KOPT-K1 (cell line): ENCODE measurements around the gene SPAG17.
"Not testable (repeated sequence)": the region's sequence is repeated elsewhere in the genome, so short reads cannot be mapped to it uniquely, and the experiment has no call there.

Experiments
- H3K27ac ChIP-seq: fragments of 200-600 bp; sonication (generic); 2 replicates; pipeline ENCODE4 v1.5.1; 2016; ENCODE audit warnings: antibody characterized with exemption, mild to moderate bottlenecking, low read depth, low read length; ENCODE audit not compliant: poor library complexity, severe bottlenecking
- H3K36me3 ChIP-seq: fragments of 200-600 bp; sonication (generic); 2 replicates; pipeline ENCODE4 v1.5.1; 2017; ENCODE audit warnings: antibody characterized with exemption, mild to moderate bottlenecking, low read length, moderate library complexity; ENCODE audit not compliant: insufficient read depth
- H3K9me3 ChIP-seq: fragments of 200-600 bp; sonication (generic); 2 replicates; pipeline ENCODE4 v1.5.1; 2017; ENCODE audit warnings: antibody characterized with exemption, low read length, mild to moderate bottlenecking; ENCODE audit not compliant: insufficient read depth, poor library complexity, severe bottlenecking

SPAG17 gene

DNA sequence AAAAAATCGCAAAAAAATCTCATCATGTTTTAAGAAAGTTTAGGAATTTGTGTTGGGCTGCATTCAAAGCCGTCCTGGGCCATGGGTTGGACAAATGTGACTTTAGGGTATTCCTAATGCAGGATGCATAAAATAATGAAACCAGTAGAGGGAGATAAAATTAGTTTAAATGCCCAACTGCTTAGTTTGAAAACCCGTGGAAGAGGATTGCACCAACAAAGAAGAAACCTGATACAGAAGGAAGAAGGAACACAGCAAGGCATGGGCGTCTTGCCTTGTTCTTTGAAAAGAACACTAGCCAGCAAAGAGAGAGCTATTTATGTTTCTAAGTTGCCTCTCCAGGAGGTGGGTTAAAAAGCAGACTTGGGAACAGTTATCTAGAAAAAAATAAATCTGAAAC is 217.6 kb downstream of the SPAG17 start:
- H3K27ac ChIP-seq, result no peak overlapping the region
- no peaks in the 10 kb centered on the region for H3K9me3 ChIP-seq

GRCh38 chr1:117964290-117965038 is 220.6 kb downstream of the SPAG17 start:
- Histone ChIP-seq H3K27ac (no peak overlapping the region), H3K36me3 (peaks cover 42% of the 10 kb centered on the region), H3K9me3 (no peaks in the 10 kb centered on the region)

More for the DNA sequence above, 217.6 kb downstream of the SPAG17 start:
- H3K36me3 ChIP-seq, result peaks cover 12% of the 10 kb centered on the region

DNA sequence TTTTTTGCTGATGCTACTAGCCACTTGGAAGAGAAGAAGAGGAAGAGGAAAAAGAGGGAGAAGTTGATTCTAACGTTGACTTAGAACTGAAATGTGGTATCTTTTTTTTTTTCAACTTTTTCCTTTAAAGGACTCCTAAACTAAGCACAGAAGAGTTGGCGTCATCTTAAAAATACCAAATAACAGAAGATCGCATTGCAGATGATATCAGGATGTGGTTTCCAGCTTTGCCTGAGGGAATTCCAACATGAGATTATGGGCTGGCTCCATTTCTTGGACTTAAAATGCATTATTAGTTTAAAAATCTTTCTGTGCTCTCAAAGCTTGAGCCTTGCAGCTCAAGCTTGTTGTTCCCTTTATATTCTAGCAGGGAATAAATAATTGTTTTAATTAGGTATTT is 225.7 kb downstream of the SPAG17 start:
- H3K9me3 ChIP-seq, result no peaks in the 10 kb centered on the region
- peaks cover 87% of the 10 kb centered on the region for H3K36me3 ChIP-seq
- no peak overlapping the region for H3K27ac ChIP-seq

- Histone ChIP-seq H3K9me3 (no peaks in the 10 kb centered on the region), H3K27ac (no peak overlapping the region), H3K36me3 (peaks cover 100% of the 10 kb centered on the region)
These were observed 232.6 kb downstream of the SPAG17 start for GRCh38 chr1:117952386-117952785.

GRCh38 chr1:117942293-117942692 is 242.7 kb downstream of the SPAG17 start:
- H3K36me3 ChIP-seq, result peaks cover 99% of the 10 kb centered on the region
- H3K9me3 ChIP-seq, result no peaks in the 10 kb centered on the region
- H3K27ac ChIP-seq, result no peak overlapping the region

DNA sequence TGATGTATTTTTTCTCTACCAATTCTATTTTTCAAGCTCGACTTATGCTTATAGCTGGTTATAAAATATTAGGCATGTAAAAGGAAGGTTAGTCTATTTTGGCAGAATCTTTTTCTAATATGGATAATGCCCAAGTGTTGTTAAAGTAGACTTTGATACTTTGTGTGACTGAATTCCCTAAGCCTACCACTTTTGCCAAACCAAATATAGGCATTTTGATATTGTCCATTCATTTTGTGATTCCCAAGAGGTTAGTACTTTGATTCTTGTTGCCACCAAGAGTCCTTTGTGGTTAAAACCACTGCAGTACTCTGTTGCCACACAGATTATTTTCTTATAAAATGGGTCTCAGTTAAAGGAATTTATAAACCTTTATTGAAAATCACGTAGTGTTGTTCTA is 251.3 kb downstream of the SPAG17 start:
- peaks cover 54% of the 10 kb centered on the region for H3K36me3 ChIP-seq
- H3K9me3 ChIP-seq, result no peaks in the 10 kb centered on the region
- H3K27ac ChIP-seq, result no peak overlapping the region

DNA sequence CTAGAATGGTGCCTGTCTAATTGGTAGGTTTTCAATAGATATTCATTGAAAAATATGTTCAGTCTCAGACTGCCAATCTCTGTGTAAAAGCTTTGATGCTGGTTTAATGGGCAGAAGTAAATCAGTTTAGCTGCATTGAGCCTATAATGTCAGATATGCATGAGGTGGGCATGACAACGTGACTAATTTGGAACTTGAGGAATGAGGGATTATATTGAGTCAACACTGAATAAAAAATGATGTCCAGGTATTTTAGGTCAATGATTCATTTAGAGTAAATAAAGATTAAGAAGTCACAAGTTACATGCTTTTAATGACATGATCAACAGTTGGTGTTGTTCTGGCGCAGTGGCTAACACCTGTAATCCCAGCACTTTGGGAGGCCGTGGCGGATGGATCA is 252.5 kb downstream of the SPAG17 start:
- Histone ChIP-seq H3K36me3 (peaks cover 42% of the 10 kb centered on the region), H3K27ac (no peak overlapping the region), H3K9me3 (no peaks in the 10 kb centered on the region)

DNA sequence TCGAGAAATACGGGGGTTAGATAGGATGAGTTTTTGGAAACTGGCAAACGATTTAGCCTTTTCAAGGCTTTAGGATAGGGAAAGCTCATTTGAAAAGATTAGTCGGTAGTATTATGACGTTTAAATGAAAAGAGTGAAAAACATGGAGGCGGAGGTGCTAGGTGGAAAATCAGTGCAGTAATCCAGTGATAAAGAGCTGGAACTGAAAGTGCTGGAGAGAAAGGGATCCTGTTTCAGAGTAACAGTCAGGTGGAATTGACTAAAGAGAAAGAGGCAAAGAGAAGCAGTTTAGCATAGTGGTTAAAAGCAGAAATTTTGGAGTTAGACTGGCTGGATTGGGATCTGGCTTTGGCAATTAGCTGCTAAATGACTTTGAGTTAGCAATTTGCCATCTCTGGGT is 254.5 kb downstream of the SPAG17 start:
- H3K27ac ChIP-seq, result peak overlapping the region; percentile 66
- peaks cover 25% of the 10 kb centered on the region for H3K36me3 ChIP-seq
- no peaks in the 10 kb centered on the region for H3K9me3 ChIP-seq

GRCh38 chr1:117930173-117930447 is 254.9 kb downstream of the SPAG17 start:
- Histone ChIP-seq H3K36me3 (peaks cover 21% of the 10 kb centered on the region), H3K9me3 (no peaks in the 10 kb centered on the region), H3K27ac (peak overlapping the region; percentile 66)

GRCh38 chr1:117929343-117930172 is 255.5 kb downstream of the SPAG17 start, which contains the start of the genes GDAP2 and WDR3:
GDAP2 (minus strand) TSS chr1:117929621; CDS start chr1:117920357, 9,264 bp downstream.
WDR3 (plus strand) TSS chr1:117929739; CDS start chr1:117933320, 3,581 bp downstream.
- H3K27ac ChIP-seq, result peak within 1 kb of the TSS; percentile 66
- peaks cover 15% of the 10 kb centered on the region for H3K36me3 ChIP-seq
- no peaks in the 10 kb centered on the region for H3K9me3 ChIP-seq

GRCh38 chr1:117928881-117929342 is 256.1 kb downstream of the SPAG17 start:
- peak overlapping the region; percentile 66 for H3K27ac ChIP-seq
- H3K9me3 ChIP-seq, result no peaks in the 10 kb centered on the region
- peaks cover 9% of the 10 kb centered on the region for H3K36me3 ChIP-seq

DNA sequence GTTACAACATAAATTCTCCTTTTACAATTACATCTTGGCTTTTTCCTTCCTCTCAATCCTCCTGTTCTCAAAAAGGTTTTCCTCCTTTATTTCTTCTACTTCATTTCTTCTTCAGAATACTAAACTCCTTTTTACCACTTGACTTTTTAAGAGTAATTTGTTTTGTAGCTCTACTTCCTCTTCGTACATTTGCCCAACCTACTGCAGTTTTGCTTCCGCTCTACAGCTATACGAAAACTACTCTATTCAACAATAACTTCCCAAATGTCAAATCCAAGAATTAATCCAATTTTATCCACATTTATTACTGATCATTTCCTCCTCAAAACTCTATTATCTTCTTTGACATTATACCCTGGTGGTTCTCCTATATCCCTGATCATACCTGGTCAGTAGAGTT is 259.0 kb downstream of the SPAG17 start:
- Histone ChIP-seq H3K27ac (no peak overlapping the region), H3K36me3 (no peaks in the 10 kb centered on the region), H3K9me3 (no peaks in the 10 kb centered on the region)

DNA sequence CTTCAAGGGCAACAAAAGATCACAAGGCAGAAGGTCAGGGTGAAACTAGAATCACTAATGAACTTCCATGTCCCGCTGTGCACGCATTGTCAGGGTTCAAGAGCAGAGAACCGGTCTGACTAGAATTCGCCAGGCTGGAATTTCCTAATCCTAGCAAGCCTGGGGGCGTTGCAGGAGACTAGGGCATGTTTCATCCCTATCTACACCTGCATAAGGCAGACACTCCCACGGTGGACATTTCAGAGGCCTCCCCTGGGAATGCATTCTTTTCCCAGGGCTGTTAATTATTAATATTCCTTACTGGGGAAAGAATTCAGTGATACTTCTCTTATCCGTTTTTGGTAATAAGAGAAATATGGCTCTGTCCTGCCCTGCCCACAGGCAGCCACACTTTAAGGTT is 262.3 kb downstream of the SPAG17 start:
- not testable (repeated sequence) for H3K9me3 ChIP-seq, H3K27ac ChIP-seq
- H3K36me3 ChIP-seq, result peaks cover 17% of the 10 kb centered on the region

GRCh38 chr1:117921991-117922390 is 263.0 kb downstream of the SPAG17 start:
- H3K9me3 ChIP-seq, result no peaks in the 10 kb centered on the region
- H3K36me3 ChIP-seq, result peaks cover 25% of the 10 kb centered on the region
- no peak overlapping the region for H3K27ac ChIP-seq

GRCh38 chr1:117919376-117919775 is 265.7 kb downstream of the SPAG17 start:
- Histone ChIP-seq H3K36me3 (peaks cover 51% of the 10 kb centered on the region), H3K27ac (no peak overlapping the region), H3K9me3 (no peaks in the 10 kb centered on the region)
